HAP-1 (cell line): Measurements from ENCODE around the gene NISCH.

Source experiments
- DNase-seq, 2 experiments: peaks; one replicate each; pipeline ENCODE4 v3.0.0-alpha.2; 2016 to 2020; ENCODE audit warnings: low spot score in 2 of 2
- H3K27me3 ChIP-seq: fragments of 250-450 bp; sonication (Bioruptor Pico); 2 replicates; pipeline ENCODE4 v1.5.1; 2020; ENCODE audit warnings: low read depth, mild to moderate bottlenecking, moderate library complexity
- H3K36me3 ChIP-seq: fragments of 250-450 bp; sonication (Bioruptor Pico); replicated peaks from 2 replicates; pipeline ENCODE4 v1.5.1; 2020; ENCODE audit warnings: mild to moderate bottlenecking
- H3K4me1 ChIP-seq: fragments of 250-450 bp; sonication (Bioruptor Pico); 2 replicates; pipeline ENCODE4 v1.5.1; 2020; ENCODE audit warnings: mild to moderate bottlenecking
- H3K4me3 ChIP-seq: fragments of 250-450 bp; sonication (Bioruptor Pico); 2 replicates; pipeline ENCODE4 v1.5.1; 2020; ENCODE audit warnings: mild to moderate bottlenecking, moderate library complexity
- H3K9me3 ChIP-seq: fragments of 250-450 bp; sonication (Bioruptor Pico); 2 replicates; pipeline ENCODE4 v1.5.1; 2020; ENCODE audit warnings: mild to moderate bottlenecking, moderate library complexity
- in situ Hi-C: fragments of 300-500 bp; cut with MboI; formaldehyde crosslinking; loops from 3 replicates; pipeline ENCODE4 v1.14.3; 2020; ENCODE audit warnings: low sequenced_read_pairs, inconsistent platforms, mixed read lengths

Gene NISCH

DNA sequence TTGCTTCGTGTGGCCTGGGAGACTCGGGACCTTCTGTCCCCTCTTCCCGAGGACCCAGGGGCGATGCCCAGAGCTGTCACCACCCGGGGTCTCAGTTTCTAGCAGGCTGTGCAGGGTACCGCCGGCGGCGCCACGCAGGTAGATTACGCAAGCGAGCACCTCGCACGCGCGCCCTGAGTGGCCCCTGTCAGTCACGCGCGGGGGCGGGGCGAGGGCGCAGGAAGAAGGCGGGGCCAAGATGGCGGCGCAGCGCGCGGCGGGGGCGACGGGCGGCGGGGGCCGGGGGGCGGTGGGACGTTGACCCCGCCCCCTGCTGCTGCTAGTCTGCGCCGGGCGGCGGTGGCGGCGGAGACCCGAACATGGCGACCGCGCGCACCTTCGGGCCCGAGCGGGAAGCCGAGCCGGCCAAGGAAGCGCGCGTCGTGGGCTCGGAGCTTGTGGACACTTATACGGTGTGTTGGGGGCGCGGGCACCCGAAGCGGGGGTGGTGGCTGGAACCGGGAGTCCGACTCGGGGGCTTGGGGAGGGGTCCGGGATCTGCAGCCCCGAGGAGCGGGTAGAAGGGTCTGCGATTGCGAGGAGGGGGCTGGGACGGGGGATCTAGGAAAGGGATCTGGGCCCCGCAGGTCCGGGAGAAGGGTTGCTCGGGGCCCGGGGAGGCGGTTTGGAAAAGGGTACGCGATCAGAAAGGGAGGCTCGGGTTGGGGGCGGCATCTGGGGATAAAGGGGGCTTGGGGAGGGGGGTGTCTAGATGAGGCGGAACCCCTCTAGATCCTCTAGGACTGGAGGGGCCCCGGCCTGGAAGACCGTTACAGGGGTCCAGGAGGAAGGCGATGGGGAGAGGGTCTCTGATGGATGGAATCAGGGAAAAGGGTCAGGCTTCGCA is at the start of gene NISCH:
Gene NISCH (plus strand): TSS at position 322 of the 886 bp plus-strand sequence. CDS start 38 bp downstream, at position 360.
- Histone ChIP-seq H3K4me1 (peaks cover 8% of the 10 kb centered on the region), H3K36me3 (peaks cover 31% of the 10 kb centered on the region), H3K27me3 (no peaks in the 10 kb centered on the region), H3K9me3 (no peaks in the 10 kb centered on the region), H3K4me3 (peak within 1 kb of the TSS; percentile 98)
- in situ Hi-C loops: no loop called here
- peak; percentile 70 to 95 for DNase-seq

- in situ Hi-C loops: no loop called here
Observed at GRCh38 chr3:52406231-52406661, 49.2 kb upstream of the NISCH start.

GRCh38 chr3:52406791-52407510 is 48.5 kb upstream of the NISCH start:
- Histone ChIP-seq H3K27me3 (no peaks in the 10 kb centered on the region), H3K4me3 (no peak overlapping the region), H3K36me3 (peaks cover 59% of the 10 kb centered on the region), H3K4me1 (peaks cover 3% of the 10 kb centered on the region), H3K9me3 (no peaks in the 10 kb centered on the region)
- in situ Hi-C loops: no loop called here
- no peak for DNase-seq

More at GRCh38 chr3:52406231-52406661, 49.2 kb upstream of the NISCH start:
- H3K9me3 ChIP-seq: no peaks in the 10 kb centered on the region
- DNase-seq: no peak
- no peaks in the 10 kb centered on the region for H3K27me3 ChIP-seq
- peaks cover 66% of the 10 kb centered on the region for H3K36me3 ChIP-seq
- no peak overlapping the region for H3K4me3 ChIP-seq
- peaks cover 3% of the 10 kb centered on the region for H3K4me1 ChIP-seq

GRCh38 chr3:52407779-52408178 is 47.6 kb upstream of the NISCH start:
- no peak for DNase-seq
- Histone ChIP-seq H3K36me3 (peaks cover 51% of the 10 kb centered on the region), H3K4me3 (no peak overlapping the region), H3K9me3 (no peaks in the 10 kb centered on the region), H3K4me1 (peaks cover 3% of the 10 kb centered on the region), H3K27me3 (no peaks in the 10 kb centered on the region)
- in situ Hi-C loops: no loop called here

DNA sequence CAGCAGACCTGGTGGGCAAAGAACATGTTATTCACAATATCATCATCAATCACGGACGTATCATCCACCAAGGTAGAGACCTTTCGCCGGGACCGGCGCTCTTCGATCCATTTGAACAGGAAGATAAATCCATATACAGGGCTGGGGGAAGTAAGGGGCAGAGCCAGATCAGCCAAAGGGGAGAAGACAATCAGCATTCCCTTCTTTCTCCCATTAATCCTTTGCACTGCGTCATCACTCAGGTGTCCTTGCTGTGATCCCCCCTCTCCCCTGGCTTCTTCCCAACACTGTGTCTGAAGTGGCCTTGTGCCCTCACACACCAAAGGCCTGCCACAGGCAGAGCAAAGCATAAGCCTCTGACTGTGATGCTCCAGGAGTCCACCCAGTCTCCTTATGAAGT is 46.9 kb upstream of the NISCH start:
- DNase-seq: no peak
- Histone ChIP-seq H3K36me3 (peaks cover 44% of the 10 kb centered on the region), H3K4me1 (peaks cover 3% of the 10 kb centered on the region), H3K4me3 (no peak overlapping the region; the same call in 1 of the 2 replicates), H3K9me3 (no peaks in the 10 kb centered on the region), H3K27me3 (no peaks in the 10 kb centered on the region)
- in situ Hi-C loops: no loop called here

DNA sequence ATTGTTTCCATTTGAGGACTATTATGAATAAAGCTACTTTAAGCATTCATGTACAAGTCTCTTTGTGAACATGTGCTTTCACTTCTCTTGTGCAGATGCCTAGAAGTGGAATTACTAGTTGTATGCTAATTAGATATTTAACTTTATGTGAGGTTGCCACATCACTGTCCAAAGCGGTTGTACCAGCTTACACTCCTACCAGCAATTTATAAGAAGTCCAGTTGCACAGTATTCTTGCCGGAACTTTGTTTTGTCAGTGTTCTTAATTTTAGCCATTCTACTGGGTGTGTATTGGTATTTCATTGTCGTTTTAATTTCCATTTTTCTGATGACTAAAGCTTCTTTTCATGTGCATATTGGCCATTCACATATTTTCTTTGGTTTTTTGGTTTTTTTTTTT is 39.6 kb upstream of the NISCH start:
- peaks cover 11% of the 10 kb centered on the region for H3K4me1 ChIP-seq
- H3K9me3 ChIP-seq: no peaks in the 10 kb centered on the region
- H3K36me3 ChIP-seq: no peaks in the 10 kb centered on the region
- H3K27me3 ChIP-seq: no peaks in the 10 kb centered on the region
- in situ Hi-C loops: no loop called here
- no peak overlapping the region for H3K4me3 ChIP-seq
- DNase-seq: peak in 1 of 2 experiments; percentile 74

DNA sequence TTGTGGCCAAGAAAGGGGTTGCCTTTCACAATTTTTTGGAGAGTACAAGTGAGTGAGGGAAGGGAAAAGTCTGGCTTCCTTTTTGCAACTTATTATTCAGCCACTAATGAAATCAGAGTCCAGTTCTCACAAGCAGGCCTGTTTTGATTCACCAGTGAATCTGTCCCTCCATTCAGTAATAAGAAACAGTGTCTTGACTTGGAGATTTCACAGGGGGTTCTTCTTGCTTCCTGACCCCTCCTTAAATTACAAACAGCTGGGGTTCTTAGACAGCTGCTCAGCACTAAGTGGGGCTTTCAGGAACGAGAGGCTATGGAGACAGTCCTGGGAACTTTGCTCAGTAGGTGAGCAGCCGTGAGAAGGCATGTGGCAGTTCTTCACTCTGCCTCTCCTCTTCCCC is 35.0 kb upstream of the NISCH start:
- Histone ChIP-seq H3K27me3 (no peaks in the 10 kb centered on the region), H3K4me1 (peaks cover 16% of the 10 kb centered on the region), H3K9me3 (no peaks in the 10 kb centered on the region), H3K36me3 (no peaks in the 10 kb centered on the region), H3K4me3 (no peak overlapping the region)
- no peak for DNase-seq
- in situ Hi-C loops: no loop called here

DNA sequence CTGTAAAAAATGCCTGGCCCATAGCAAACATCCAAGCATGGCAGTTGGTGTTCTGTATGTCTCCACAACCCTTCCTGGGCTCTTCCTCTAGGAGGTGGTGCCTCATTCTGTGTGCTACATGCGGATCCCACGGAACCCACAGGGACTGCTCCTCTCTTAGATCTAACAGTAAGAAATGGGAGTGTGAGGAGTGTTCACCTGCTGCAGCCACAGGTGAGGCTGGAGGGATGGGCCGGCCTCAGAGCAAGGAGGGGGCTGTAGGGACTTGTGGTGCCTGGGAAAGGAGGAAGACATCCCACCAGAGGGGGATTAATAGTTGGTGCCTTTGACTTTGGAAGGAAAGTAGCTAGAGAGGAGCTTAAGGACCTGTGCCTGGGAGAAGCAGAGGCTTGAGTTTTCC is 32.7 kb upstream of the NISCH start:
- H3K9me3 ChIP-seq: no peaks in the 10 kb centered on the region
- peaks cover 11% of the 10 kb centered on the region for H3K4me1 ChIP-seq
- no peak overlapping the region for H3K4me3 ChIP-seq
- no peak for DNase-seq
- H3K27me3 ChIP-seq: no peaks in the 10 kb centered on the region
- in situ Hi-C loops: no loop called here
- no peaks in the 10 kb centered on the region for H3K36me3 ChIP-seq

DNA sequence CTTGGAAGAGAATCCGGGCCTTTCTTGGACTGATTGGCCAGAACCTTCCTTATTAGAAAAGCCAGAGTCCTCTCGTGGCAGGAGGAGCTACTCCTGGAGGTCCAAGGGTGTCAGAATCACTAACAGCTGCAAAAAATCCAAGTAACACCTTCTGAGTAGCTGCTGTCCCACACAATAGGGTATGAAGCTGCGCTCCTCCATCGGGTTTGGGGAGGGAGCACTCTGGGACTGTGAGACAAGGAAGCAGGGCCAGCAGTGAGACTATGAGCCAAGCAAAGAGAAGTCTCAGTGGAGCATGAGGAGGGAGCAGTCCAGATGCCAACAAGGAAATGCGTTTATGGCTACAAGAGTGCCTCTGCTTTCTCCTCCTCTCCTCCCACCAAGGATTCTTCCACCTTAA is 32.2 kb upstream of the NISCH start:
- DNase-seq: no peak
- no peaks in the 10 kb centered on the region for H3K9me3 ChIP-seq
- H3K4me3 ChIP-seq: no peak overlapping the region
- no peaks in the 10 kb centered on the region for H3K36me3 ChIP-seq
- H3K27me3 ChIP-seq: no peaks in the 10 kb centered on the region
- in situ Hi-C loops: no loop called here
- H3K4me1 ChIP-seq: peaks cover 11% of the 10 kb centered on the region

GRCh38 chr3:52428151-52429005 is 27.0 kb upstream of the NISCH start:
- H3K27me3 ChIP-seq: no peaks in the 10 kb centered on the region
- in situ Hi-C loops: no loop called here
- peak; percentile 73 to 79 for DNase-seq
- peaks cover 5% of the 10 kb centered on the region for H3K4me1 ChIP-seq
- no peak overlapping the region for H3K4me3 ChIP-seq
- no peaks in the 10 kb centered on the region for H3K36me3 ChIP-seq
- no peaks in the 10 kb centered on the region for H3K9me3 ChIP-seq

DNA sequence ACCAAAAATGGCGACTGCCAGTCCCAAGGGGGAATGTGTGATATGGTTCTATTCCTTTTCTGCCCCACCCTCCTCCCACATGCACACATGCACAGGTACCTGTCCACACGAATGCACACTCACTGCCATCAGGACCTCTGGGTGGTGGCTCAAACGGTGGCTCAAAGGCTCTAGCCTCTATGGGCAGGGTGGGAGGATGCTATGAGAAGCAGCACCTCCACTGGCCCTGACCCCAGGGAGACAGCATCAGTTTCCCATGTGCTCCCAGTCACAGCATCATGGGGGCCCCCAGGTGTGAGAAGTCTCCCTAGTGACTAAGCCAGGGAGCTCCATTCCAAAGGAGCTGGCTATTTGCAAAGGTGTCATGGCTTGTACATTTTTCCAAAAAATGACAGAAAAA is 26.4 kb upstream of the NISCH start:
- in situ Hi-C loops: no loop called here
- Histone ChIP-seq H3K27me3 (no peaks in the 10 kb centered on the region), H3K9me3 (no peaks in the 10 kb centered on the region), H3K4me3 (no peak overlapping the region), H3K4me1 (no peaks in the 10 kb centered on the region), H3K36me3 (no peaks in the 10 kb centered on the region)
- no peak for DNase-seq

DNA sequence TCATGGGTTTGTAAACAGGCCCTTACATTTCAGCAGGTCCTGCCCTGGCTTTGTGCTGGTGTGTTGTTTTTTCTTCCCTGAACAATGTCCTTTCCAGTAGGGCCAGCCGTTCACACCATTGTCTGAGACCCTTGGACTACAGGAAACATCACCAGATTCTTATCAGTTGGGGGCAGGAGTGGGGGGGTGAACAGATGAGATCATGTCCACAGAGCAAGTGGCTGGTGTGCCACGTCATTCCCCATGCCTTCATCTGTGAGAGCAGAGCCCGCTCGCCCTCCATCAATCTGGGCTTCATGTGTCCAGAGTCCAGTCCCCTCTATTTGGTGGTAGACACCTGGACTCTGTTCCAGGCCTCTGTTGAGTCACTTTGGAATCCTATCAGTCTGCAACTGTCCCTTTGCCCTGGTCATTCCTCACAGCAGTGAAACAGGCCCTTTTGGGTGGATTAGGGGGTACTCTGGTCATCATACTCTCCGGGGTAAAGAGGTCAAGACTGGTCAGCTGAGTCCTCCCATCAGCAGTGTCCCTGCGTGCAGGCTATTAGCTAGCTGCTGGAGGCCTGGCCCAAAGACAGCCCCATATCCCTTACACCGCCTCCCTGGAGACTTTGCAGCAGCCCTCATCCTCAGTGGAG is 25.5 kb upstream of the NISCH start:
- Histone ChIP-seq H3K4me1 (no peaks in the 10 kb centered on the region), H3K36me3 (no peaks in the 10 kb centered on the region), H3K9me3 (no peaks in the 10 kb centered on the region), H3K4me3 (no peak overlapping the region), H3K27me3 (no peaks in the 10 kb centered on the region)
- DNase-seq: no peak
- in situ Hi-C loops: no loop called here

GRCh38 chr3:52430416-52430810 is 25.0 kb upstream of the NISCH start:
- H3K36me3 ChIP-seq: no peaks in the 10 kb centered on the region
- H3K4me3 ChIP-seq: no peak overlapping the region
- no peak for DNase-seq
- no peaks in the 10 kb centered on the region for H3K27me3 ChIP-seq
- in situ Hi-C loops: no loop called here
- no peaks in the 10 kb centered on the region for H3K9me3 ChIP-seq
- H3K4me1 ChIP-seq: no peaks in the 10 kb centered on the region
